Prostate gland (tissue), 2 donors: ENCODE data around the gene TPST1.

Source experiments
- POLR2A ChIP-seq: fragments of 450-650 bp; IDR thresholded peaks from one replicate; pipeline ENCODE4 v1.6.1; 2016; ENCODE audit warnings: antibody characterized with exemption, mild to moderate bottlenecking
- POLR2AphosphoS5 ChIP-seq: sonication (generic); formaldehyde crosslinking; IDR thresholded peaks from one replicate; pipeline ENCODE4 v1.6.1; 2017; ENCODE audit warnings: antibody characterized with exemption
- TF ChIP-seq, protein P1 (sequence below), 4 experiments: fragments of 200-600 bp in 2 of 4; fragments of 450-650 bp in 2 of 4; sonication (generic) in 2 of 4; IDR thresholded peaks; 1 replicate in 3 of 4; 2 replicates in 1 of 4; pipeline ENCODE4 v1.5.1; 2016 to 2019; ENCODE audit warnings: antibody characterized with exemption in 4 of 4, mild to moderate bottlenecking in 2 of 4, moderate library complexity in 2 of 4

GRCh38 chr7:66339141-66339540 lies 134.0 kb downstream of the TPST1 start:
- TF ChIP-seq, protein P1, sequence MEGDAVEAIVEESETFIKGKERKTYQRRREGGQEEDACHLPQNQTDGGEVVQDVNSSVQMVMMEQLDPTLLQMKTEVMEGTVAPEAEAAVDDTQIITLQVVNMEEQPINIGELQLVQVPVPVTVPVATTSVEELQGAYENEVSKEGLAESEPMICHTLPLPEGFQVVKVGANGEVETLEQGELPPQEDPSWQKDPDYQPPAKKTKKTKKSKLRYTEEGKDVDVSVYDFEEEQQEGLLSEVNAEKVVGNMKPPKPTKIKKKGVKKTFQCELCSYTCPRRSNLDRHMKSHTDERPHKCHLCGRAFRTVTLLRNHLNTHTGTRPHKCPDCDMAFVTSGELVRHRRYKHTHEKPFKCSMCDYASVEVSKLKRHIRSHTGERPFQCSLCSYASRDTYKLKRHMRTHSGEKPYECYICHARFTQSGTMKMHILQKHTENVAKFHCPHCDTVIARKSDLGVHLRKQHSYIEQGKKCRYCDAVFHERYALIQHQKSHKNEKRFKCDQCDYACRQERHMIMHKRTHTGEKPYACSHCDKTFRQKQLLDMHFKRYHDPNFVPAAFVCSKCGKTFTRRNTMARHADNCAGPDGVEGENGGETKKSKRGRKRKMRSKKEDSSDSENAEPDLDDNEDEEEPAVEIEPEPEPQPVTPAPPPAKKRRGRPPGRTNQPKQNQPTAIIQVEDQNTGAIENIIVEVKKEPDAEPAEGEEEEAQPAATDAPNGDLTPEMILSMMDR (IDR thresholded peaks at IDR 0.05): no peak
- TF ChIP-seq POLR2A (no peak), POLR2AphosphoS5 (no peak)
